Inflammatory macrophage (primary cell): Measurements from ENCODE around the gene C3orf20.

Source experiments
- DNase-seq, 2 donors: peaks; one replicate each; pipeline ENCODE4 v3.0.0-alpha.2; 2020 to 2022

C3orf20 gene

DNA sequence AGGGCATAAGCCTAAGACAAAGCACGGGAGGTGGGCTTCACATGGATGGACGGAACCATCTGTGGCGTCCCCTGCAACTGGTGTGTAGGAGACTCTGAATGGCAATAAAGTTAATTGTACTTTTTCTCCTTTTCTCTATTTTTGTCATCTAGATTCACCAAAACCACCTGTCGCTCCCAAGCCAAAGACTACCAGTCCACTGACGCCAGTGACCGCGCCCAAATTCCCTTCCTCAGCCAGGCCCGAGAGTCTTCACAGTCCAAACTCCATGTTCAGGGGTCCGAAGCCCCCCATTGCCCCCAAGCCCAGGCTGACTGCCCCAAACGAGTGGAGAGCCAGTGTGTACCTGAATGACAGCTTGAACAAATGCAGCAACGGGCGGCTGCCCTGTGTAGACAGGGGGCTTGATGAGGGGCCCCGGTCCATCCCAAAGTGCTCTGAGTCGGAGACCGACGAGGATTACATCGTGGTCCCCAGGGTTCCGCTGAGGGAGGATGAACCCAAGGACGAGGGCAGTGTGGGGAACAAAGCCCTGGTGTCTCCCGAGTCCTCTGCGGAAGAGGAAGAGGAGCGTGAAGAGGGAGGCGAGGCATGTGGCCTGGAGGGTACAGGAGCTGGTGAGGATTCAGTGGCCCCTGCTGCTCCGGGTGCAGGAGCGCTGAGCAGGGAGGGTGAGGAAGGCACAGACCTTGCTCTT is 144.0 kb downstream of the C3orf20 start, which contains the start of gene FGD5:
Gene FGD5 (plus strand): TSS at position 159 of the 697 bp plus-strand sequence. CDS start 110 bp downstream, at position 269.
- DNase-seq: no peak

DNA sequence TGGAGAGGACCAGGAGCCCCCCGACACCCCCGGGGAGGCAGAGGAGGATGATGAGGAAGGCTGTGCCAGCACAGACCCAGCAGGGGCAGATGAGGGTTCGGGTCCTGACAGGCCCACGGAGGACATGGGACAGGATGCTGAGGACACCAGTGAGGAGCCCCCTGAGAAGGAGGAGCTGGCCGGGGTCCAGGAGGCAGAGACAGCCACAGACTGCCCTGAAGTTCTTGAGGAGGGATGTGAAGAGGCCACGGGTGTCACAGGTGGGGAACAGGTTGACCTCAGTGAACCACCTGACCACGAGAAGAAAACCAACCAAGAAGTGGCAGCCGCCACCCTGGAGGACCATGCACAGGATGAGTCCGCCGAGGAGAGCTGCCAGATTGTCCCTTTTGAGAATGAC is 144.7 kb downstream of the C3orf20 start:
- DNase-seq: no peak

- DNase-seq: no peak
Measured at GRCh38 chr3:14820156-14820555, 145.2 kb downstream of the C3orf20 start.

GRCh38 chr3:14821151-14821550 is 146.2 kb downstream of the C3orf20 start:
- no peak for DNase-seq

DNA sequence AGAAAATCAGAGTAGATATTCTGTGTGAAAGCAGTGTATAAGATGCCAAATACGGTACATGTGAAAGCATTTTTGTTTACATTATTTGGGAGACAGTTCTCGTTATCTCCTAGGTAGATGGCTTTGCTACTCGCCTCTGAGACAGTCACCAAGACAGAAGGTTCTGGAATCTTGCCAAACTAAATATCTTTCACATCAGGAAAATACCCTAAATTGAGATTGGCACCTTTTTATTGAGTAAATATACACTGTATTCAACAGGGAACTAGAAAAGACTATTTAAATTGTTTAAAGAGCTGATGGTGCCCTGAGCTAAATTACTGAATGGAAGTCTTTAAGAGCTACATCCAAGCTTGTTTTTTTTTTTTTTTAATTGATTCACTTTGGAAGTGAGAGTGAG is 147.2 kb downstream of the C3orf20 start:
- no peak for DNase-seq
